Smooth muscle cell (in vitro differentiated cells): ENCODE data around the gene JAK3. TPM values are rescaled to one million over a fixed set of nuclear protein-coding genes. Genes with fewer than 3 reads are reported as not detected.

Source experiments
- DNase-seq: peaks from one replicate; lab custom pipeline; 2025; ENCODE audit not compliant: unreplicated experiment; lab: John Stamatoyannopoulos, UW
- H2AFZ ChIP-seq: fragments of 200-600 bp; sonication (generic); 2 replicates; pipeline ENCODE4 v1.6.0; 2016; ENCODE audit warnings: antibody characterized with exemption, low read depth, mild to moderate bottlenecking
- H3F3A ChIP-seq: fragments of 200-600 bp; sonication (generic); 2 replicates; pipeline ENCODE4 v1.6.0; 2017; ENCODE audit warnings: antibody characterized with exemption, low read depth
- H3K27ac ChIP-seq: fragments of 200-600 bp; sonication (generic); 2 replicates; pipeline ENCODE4 v1.5.1; 2016; ENCODE audit warnings: low read depth, mild to moderate bottlenecking
- H3K27me3 ChIP-seq: fragments of 200-600 bp; sonication (generic); 2 replicates; pipeline ENCODE4 v1.6.1; 2016; ENCODE audit warnings: low read depth, mild to moderate bottlenecking
- H3K36me3 ChIP-seq: fragments of 200-600 bp; sonication (generic); 2 replicates; pipeline ENCODE4 v1.5.1; 2016; ENCODE audit warnings: low read depth
- H3K4me1 ChIP-seq: fragments of 200-600 bp; sonication (generic); 2 replicates; pipeline ENCODE4 v1.5.1; 2016; ENCODE audit warnings: low read depth
- H3K4me2 ChIP-seq: fragments of 200-600 bp; sonication (generic); 2 replicates; pipeline ENCODE4 v1.6.0; 2016; ENCODE audit warnings: mild to moderate bottlenecking
- H3K4me3 ChIP-seq: fragments of 200-600 bp; sonication (generic); 2 replicates; pipeline ENCODE4 v1.5.1; 2016; ENCODE audit warnings: mild to moderate bottlenecking
- H3K79me2 ChIP-seq: fragments of 200-600 bp; sonication (generic); 2 replicates; pipeline ENCODE4 v1.6.0; 2016; ENCODE audit warnings: low read depth, mild to moderate bottlenecking
- H3K9ac ChIP-seq: fragments of 200-600 bp; sonication (generic); 2 replicates; pipeline ENCODE4 v1.6.0; 2016; ENCODE audit warnings: low read depth
- H3K9me3 ChIP-seq: fragments of 200-600 bp; sonication (generic); replicated peaks from 2 replicates; pipeline ENCODE4 v1.5.1; 2016; ENCODE audit warnings: low read depth
- H4K20me1 ChIP-seq: fragments of 200-600 bp; sonication (generic); 2 replicates; pipeline ENCODE4 v1.6.0; 2016; ENCODE audit warnings: low read depth
- CTCF ChIP-seq: fragments of 200-600 bp; sonication (generic); IDR thresholded peaks from 2 replicates; pipeline ENCODE4 v1.5.1; 2017; ENCODE audit warnings: borderline replicate concordance, mild to moderate bottlenecking, antibody characterized with exemption; ENCODE audit not compliant: insufficient read depth, poor library complexity, severe bottlenecking
- WGBS: methylation state at CpG from one replicate; pipeline ENCODE4 v1.1.7; 2016; ENCODE audit warnings: low lambda C conversion rate; 5-methylcytosine and 5-hydroxymethylcytosine counted together
- polyA plus RNA-seq: library from polyadenylated mRNA; unstranded; fragments of >200 nt; fragmentation: Nextera tagmentation; extraction: Ambion mirVana; gene quantifications from 2 replicates; pipeline ENCODE4 v1.2.1, GENCODE V29; 2016
- total RNA-seq: library from RNA; depleted of rRNA; stranded (reverse); fragments of >200 nt; gene quantifications from 2 replicates; pipeline ENCODE4 v1.2.3, GENCODE V29; 2014

The JAK3 gene
- total and polyA plus RNA-seq, 2 experiments from 2014 or later: 8.8 to 10.7 TPM

- no peak overlapping the region for H3K9ac ChIP-seq
- H3K4me3 ChIP-seq: no peak overlapping the region
- no peaks in the 10 kb centered on the region for H3K36me3 ChIP-seq
- no peaks in the 10 kb centered on the region for H3K79me2 ChIP-seq
- H4K20me1 ChIP-seq: no peaks in the 10 kb centered on the region
- WGBS: 93% methylated on average over 9 of the region's 9 CpGs
- H3K4me1 ChIP-seq: peaks cover 14% of the 10 kb centered on the region
- no peaks in the 10 kb centered on the region for H3F3A ChIP-seq
- DNase-seq: no peak
- H3K27me3 ChIP-seq: peaks cover 6% of the 10 kb centered on the region
- no peak overlapping the region for H3K4me2 ChIP-seq
- TF ChIP-seq CTCF: no peak
- no peak overlapping the region for H2AFZ ChIP-seq
- no peak overlapping the region for H3K27ac ChIP-seq
- no peaks in the 10 kb centered on the region for H3K9me3 ChIP-seq
Measured at GRCh38 chr19:17843292-17843827, 4.4 kb downstream of the JAK3 start.

GRCh38 chr19:17842663-17843291 is 5.0 kb downstream of the JAK3 start:
- H3K79me2 ChIP-seq: no peaks in the 10 kb centered on the region
- no peaks in the 10 kb centered on the region for H4K20me1 ChIP-seq
- no peak overlapping the region for H3K9ac ChIP-seq
- H3K27me3 ChIP-seq: peaks cover 6% of the 10 kb centered on the region
- H3F3A ChIP-seq: no peaks in the 10 kb centered on the region
- no peak for DNase-seq
- H3K4me3 ChIP-seq: peak overlapping the region; percentile 21
- no peaks in the 10 kb centered on the region for H3K36me3 ChIP-seq
- TF ChIP-seq CTCF: no peak
- peak overlapping the region; percentile 75 for H3K4me2 ChIP-seq
- H3K4me1 ChIP-seq: peaks cover 9% of the 10 kb centered on the region
- 78% methylated on average over 16 of the region's 20 CpGs for WGBS
- H3K27ac ChIP-seq: no peak overlapping the region
- H2AFZ ChIP-seq: peak overlapping the region; percentile 44
- no peaks in the 10 kb centered on the region for H3K9me3 ChIP-seq

GRCh38 chr19:17841810-17842662 is 5.7 kb downstream of the JAK3 start:
- 7% methylated on average over 39 of the region's 56 CpGs for WGBS
- peak overlapping the region; percentile 44 for H2AFZ ChIP-seq
- no peaks in the 10 kb centered on the region for H3F3A ChIP-seq
- H3K9ac ChIP-seq: no peak overlapping the region
- peak; percentile 81 for DNase-seq
- H3K9me3 ChIP-seq: no peaks in the 10 kb centered on the region
- peaks cover 6% of the 10 kb centered on the region for H3K27me3 ChIP-seq
- H3K4me1 ChIP-seq: peaks cover 8% of the 10 kb centered on the region
- no peak overlapping the region for H3K27ac ChIP-seq
- H3K4me2 ChIP-seq: peak overlapping the region; percentile 80
- H4K20me1 ChIP-seq: no peaks in the 10 kb centered on the region
- TF ChIP-seq CTCF: no peak
- H3K4me3 ChIP-seq: peak overlapping the region; percentile 36
- no peaks in the 10 kb centered on the region for H3K79me2 ChIP-seq
- H3K36me3 ChIP-seq: no peaks in the 10 kb centered on the region
